IMR-90 (cell line): ENCODE data around the gene RAET1E. TPM values are rescaled to one million over a fixed set of nuclear protein-coding genes. Genes with fewer than 3 reads are reported as not detected.
"Not testable (repeated sequence)": the region's sequence is repeated elsewhere in the genome, so short reads cannot be mapped to it uniquely, and the experiment has no call there.

ENCODE experiments used
- ATAC-seq: fragments of 200-7000 bp; cut with Tn5 transposase; 2 replicates; pipeline ENCODE4 v1.9.1; 2020; ENCODE audit warnings: low read depth, mild to moderate bottlenecking, moderate library complexity
- BruUV-seq: library from RNA; stranded (reverse); fragments of 400-500 nt; replicated peaks from 2 replicates; lab custom pipeline; 2021; lab: Mats Ljungman, UMichigan
- CTCF ChIA-PET: fragments of 300-600 bp; formaldehyde crosslinking; extraction: SDS; loops from one replicate; lab custom pipeline; 2021; ENCODE audit warnings: antibody characterized with exemption; lab: Yijun Ruan, JAX
- POLR2A ChIA-PET: fragments of 300-600 bp; sonication (Branson Sonifier 250); formaldehyde crosslinking; loops from one replicate; lab custom pipeline; 2022; ENCODE audit warnings: antibody characterized with exemption; ENCODE audit not compliant: unreplicated experiment; lab: Charles Lee
- DNase-seq: peaks from one replicate; pipeline ENCODE4 v3.0.0; 2013
- H2AFZ ChIP-seq: replicated peaks from 2 replicates; pipeline ENCODE3; 2013; ENCODE audit warnings: low read length, mild to moderate bottlenecking; ENCODE audit not compliant: poor library complexity
- H2AK5ac ChIP-seq: 2 replicates; pipeline ENCODE4 v1.6.1; 2013; ENCODE audit warnings: low read depth, low read length, inconsistent platforms
- H2AK9ac ChIP-seq: replicated peaks from 2 replicates; pipeline ENCODE3; 2013; ENCODE audit warnings: mild to moderate bottlenecking, low read depth, low read length, moderate library complexity; ENCODE audit not compliant: poor library complexity
- H2BK120ac ChIP-seq: 2 replicates; pipeline ENCODE4 v1.6.1; 2013; ENCODE audit warnings: low read depth, low read length, inconsistent platforms
- H2BK15ac ChIP-seq: 3 replicates; pipeline ENCODE4 v1.6.1; 2013; ENCODE audit warnings: low read depth, low read length, inconsistent platforms
- H2BK20ac ChIP-seq: 2 replicates; pipeline ENCODE4 v1.6.1; 2013; ENCODE audit warnings: low read depth, mild to moderate bottlenecking, inconsistent platforms, low read length, moderate library complexity
- H2BK5ac ChIP-seq: 2 replicates; pipeline ENCODE4 v1.6.1; 2013; ENCODE audit warnings: mild to moderate bottlenecking, low read depth, low read length, inconsistent platforms; ENCODE audit not compliant: poor library complexity, severe bottlenecking
- H3K14ac ChIP-seq: replicated peaks from 2 replicates; pipeline ENCODE4 v1.6.1; 2013; ENCODE audit warnings: low read depth, low read length, inconsistent platforms
- H3K18ac ChIP-seq: 2 replicates; pipeline ENCODE4 v1.6.1; 2013; ENCODE audit warnings: low read depth, low read length, control low read depth
- H3K23ac ChIP-seq: 2 replicates; pipeline ENCODE4 v1.6.1; 2013; ENCODE audit warnings: low read depth, low read length, inconsistent platforms
- H3K27ac ChIP-seq: 2 replicates; pipeline ENCODE4 v1.5.1; 2013; ENCODE audit warnings: mild to moderate bottlenecking, control low read depth, low read length; ENCODE audit not compliant: insufficient read depth
- H3K27me3 ChIP-seq: 2 replicates; pipeline ENCODE4 v1.6.1; 2013; ENCODE audit warnings: low read length; ENCODE audit not compliant: control insufficient read depth, insufficient read depth
- H3K36me3 ChIP-seq: 2 replicates; pipeline ENCODE4 v1.6.1; 2013; ENCODE audit warnings: low read length, mixed read lengths; ENCODE audit not compliant: control insufficient read depth, insufficient read depth
- H3K4ac ChIP-seq: 2 replicates; pipeline ENCODE4 v1.6.1; 2013; ENCODE audit warnings: low read depth, low read length, inconsistent platforms
- H3K4me1 ChIP-seq: 2 replicates; pipeline ENCODE4 v1.6.1; 2013; ENCODE audit warnings: low read length, mixed read lengths; ENCODE audit not compliant: control insufficient read depth, insufficient read depth
- H3K4me2 ChIP-seq: 2 replicates; pipeline ENCODE4 v1.6.1; 2013; ENCODE audit warnings: low read depth, mild to moderate bottlenecking, control low read depth, low read length, moderate library complexity
- H3K4me3 ChIP-seq: 2 replicates; pipeline ENCODE4 v1.5.1; 2013; ENCODE audit warnings: low read depth, mild to moderate bottlenecking, control low read depth, low read length, moderate library complexity; ENCODE audit not compliant: insufficient read depth
- H3K56ac ChIP-seq: 2 replicates; pipeline ENCODE4 v1.6.1; 2013; ENCODE audit warnings: low read length, inconsistent platforms; ENCODE audit not compliant: insufficient read depth; ENCODE audit errors: extremely low read depth
- H3K79me1 ChIP-seq, 2 experiments: 2 replicates each; pipeline ENCODE4 v1.6.1; 2013; ENCODE audit warnings: low read length in 2 of 2, inconsistent platforms in 1 of 2, low read depth in 1 of 2
- H3K9ac ChIP-seq: 2 replicates; pipeline ENCODE4 v1.6.1; 2013; ENCODE audit warnings: low read depth, low read length, control low read depth
- H3K9me1 ChIP-seq: 2 replicates; pipeline ENCODE4 v1.6.1; 2013; ENCODE audit warnings: low read length, inconsistent platforms; ENCODE audit not compliant: insufficient read depth
- H3K9me3 ChIP-seq: 2 replicates; pipeline ENCODE4 v1.6.1; 2013; ENCODE audit warnings: low read length; ENCODE audit not compliant: control insufficient read depth, insufficient read depth
- H4K20me1 ChIP-seq: 2 replicates; pipeline ENCODE4 v1.6.1; 2013; ENCODE audit warnings: low read length, inconsistent platforms; ENCODE audit not compliant: insufficient read depth
- H4K5ac ChIP-seq: 2 replicates; pipeline ENCODE4 v1.6.1; 2013; ENCODE audit warnings: mild to moderate bottlenecking, low read depth, low read length, control low read depth
- H4K8ac ChIP-seq, 2 experiments: 2 replicates each; pipeline ENCODE4 v1.6.1; 2013; ENCODE audit warnings: low read depth in 2 of 2, low read length in 2 of 2, control low read depth in 1 of 2, inconsistent platforms in 1 of 2
- H4K91ac ChIP-seq: 2 replicates; pipeline ENCODE4 v1.6.1; 2013; ENCODE audit warnings: low read depth, low read length, inconsistent platforms; ENCODE audit not compliant: insufficient read depth
- WGBS, 2 experiments: methylation state at CpG; one replicate each; pipeline versions ENCODE4 v1.1.5 to v1.1.7; 2013; ENCODE audit warnings: missing lambda C conversion rate in 2 of 2; ENCODE audit not compliant: insufficient read length in 1 of 2; ENCODE audit errors: extremely low coverage in 2 of 2; 5-methylcytosine and 5-hydroxymethylcytosine counted together
- dilution Hi-C: fragments of 300-500 bp; cut with HindIII; formaldehyde crosslinking; loops from one replicate; pipeline ENCODE4 v1.14.3; 2018; ENCODE audit warnings: low sequenced_read_pairs; ENCODE audit not compliant: unreplicated experiment
- in situ Hi-C: fragments of 300-500 bp; cut with MboI; formaldehyde crosslinking; loops from 3 replicates; pipeline ENCODE4 v1.14.3; 2019; ENCODE audit warnings: low sequenced_read_pairs, inconsistent platforms, mixed read lengths
- intact Hi-C: fragments of 100-400 bp; cut with micrococcal nuclease; formaldehyde crosslinking; loops from 2 replicates; pipeline ENCODE4 v1.10.0; 2022
- polyA plus RNA-seq, 3 experiments: library from polyadenylated mRNA; depleted of rRNA; stranded (reverse); fragments of >200 nt; gene quantifications; 2 replicates each; pipeline ENCODE4 v1.2.3, GENCODE V29; 2012; ENCODE audit warnings: low replicate concordance in 1 of 3
- total RNA-seq: library from RNA; depleted of rRNA; stranded (reverse); fragments of >200 nt; gene quantifications from 2 replicates; pipeline ENCODE4 v1.2.3, GENCODE V29; 2012

Gene RAET1E
- total and polyA plus RNA-seq, 2 of the 4 experiments (the other 2 are of a cell fraction), result not detected

GRCh38 chr6:149908480-149908879 lies 10.6 kb upstream of the RAET1E start:
- H4K8ac ChIP-seq, H2BK120ac ChIP-seq, intact Hi-C loops, H3K23ac ChIP-seq, BruUV-seq, POLR2A ChIA-PET, H2AK5ac ChIP-seq, H3K36me3 ChIP-seq, H3K56ac ChIP-seq, H3K27ac ChIP-seq, H3K4me3 ChIP-seq, H2BK5ac ChIP-seq, H2AK9ac ChIP-seq, H3K9me1 ChIP-seq, H4K91ac ChIP-seq, H3K4me1 ChIP-seq, in situ Hi-C loops, H4K5ac ChIP-seq, H2BK15ac ChIP-seq, H3K14ac ChIP-seq, H3K4me2 ChIP-seq, H3K79me1 ChIP-seq, H3K9ac ChIP-seq, H4K20me1 ChIP-seq, CTCF ChIA-PET, DNase-seq, H3K18ac ChIP-seq, H2AFZ ChIP-seq, H3K4ac ChIP-seq, ATAC-seq, H2BK20ac ChIP-seq, dilution Hi-C loops: not testable (repeated sequence)
- Histone ChIP-seq H3K27me3 (peaks cover 20% of the 10 kb centered on the region), H3K9me3 (peaks cover 12% of the 10 kb centered on the region)
- WGBS, 2 experiments, result no CpG with 5 or more reads among the region's 4 CpGs
